Measurements from ENCODE around the gene PFDN2. TPM values are rescaled to one million over a fixed set of nuclear protein-coding genes. Genes with fewer than 3 reads are reported as not detected.

Gene PFDN2
- polyA plus RNA-seq, 3 donors from 2014 or later, result 63.4 to 84.4 (median 83.0) TPM

- Mint-ChIP-seq H3K4me3 (no peak overlapping the region), H3K4me1 (peaks cover 5 to 15% of the 10 kb centered on the region in 2 donors), H3K9me3 (no peaks in the 10 kb centered on the region), H3K27me3 (ENCODE audit: low read depth in 3 of 3) (peaks cover 0 to 3% (median 0%) of the 10 kb centered on the region in 3 donors), H3K27ac (no peak overlapping the region), H3K36me3 (peaks cover 0 to 12% (median 8%) of the 10 kb centered on the region in 3 donors)
- DNase-seq, result no peak
Measured at GRCh38 chr1:161106431-161106830, 11.4 kb downstream of the PFDN2 start.

GRCh38 chr1:161100556-161100955 is 17.3 kb downstream of the PFDN2 start:
- no peak for DNase-seq
- no peak overlapping the region for H3K4me3 Mint-ChIP-seq
- H3K27ac Mint-ChIP-seq, result no peak overlapping the region
- H3K27me3 Mint-ChIP-seq (ENCODE audit: low read depth in 3 of 3), result peaks cover 24 to 35% (median 31%) of the 10 kb centered on the region in 3 donors
- peaks cover 24 to 25% of the 10 kb centered on the region in 2 donors for H3K4me1 Mint-ChIP-seq
- H3K36me3 Mint-ChIP-seq, result peaks cover 4 to 20% (median 4%) of the 10 kb centered on the region in 3 donors
- peaks cover 0 to 6% (median 2%) of the 10 kb centered on the region in 6 donors for H3K9me3 Mint-ChIP-seq

- Mint-ChIP-seq H3K27me3 (ENCODE audit: low read depth in 3 of 3) (peaks cover 24 to 37% (median 31%) of the 10 kb centered on the region in 3 donors), H3K4me3 (peak overlapping the region; percentile 57 to 86 (median 77)), H3K9me3 (peaks cover 0 to 6% (median 2%) of the 10 kb centered on the region in 6 donors), H3K4me1 (peaks cover 24 to 25% of the 10 kb centered on the region in 2 donors), H3K36me3 (peaks cover 4 to 20% (median 4%) of the 10 kb centered on the region in 3 donors), H3K27ac (peak overlapping the region in 4 of 6 donors; percentile 55 to 80 (median 69))
- DNase-seq, result no peak
Measured at GRCh38 chr1:161099090-161099802, 18.6 kb downstream of the PFDN2 start.

- peak within 1 kb of the TSS; percentile 80 to 99 (median 92) for H3K27ac Mint-ChIP-seq
- peaks cover 4 to 20% (median 4%) of the 10 kb centered on the region in 3 donors for H3K36me3 Mint-ChIP-seq
- peak within 1 kb of the TSS; percentile 82 to 93 (median 92) for H3K4me3 Mint-ChIP-seq
- H3K27me3 Mint-ChIP-seq (ENCODE audit: low read depth in 3 of 3), result peaks cover 24 to 40% (median 31%) of the 10 kb centered on the region in 3 donors
- peaks cover 22% of the 10 kb centered on the region in 2 donors for H3K4me1 Mint-ChIP-seq
- peak; percentile 73 to 79 (median 76) for DNase-seq
- H3K9me3 Mint-ChIP-seq, result peaks cover 0 to 6% (median 2%) of the 10 kb centered on the region in 6 donors
Measured at GRCh38 chr1:161098210-161099068, 19.4 kb downstream of the PFDN2 start, which contains the start of gene KLHDC9. Gene KLHDC9 (plus strand): TSS chr1:161098361. CDS start chr1:161098536, 175 bp downstream.

- Mint-ChIP-seq H3K36me3 (peaks cover 0 to 16% (median 4%) of the 10 kb centered on the region in 3 donors), H3K9me3 (peaks cover 0 to 6% (median 2%) of the 10 kb centered on the region in 6 donors), H3K27ac (peak overlapping the region in 4 of 6 donors; percentile 23 to 99 (median 80)), H3K4me1 (peaks cover 22% of the 10 kb centered on the region in 2 donors), H3K4me3 (peak overlapping the region in 1 of 5 donors; percentile 20), H3K27me3 (ENCODE audit: low read depth in 3 of 3) (peaks cover 24 to 40% (median 34%) of the 10 kb centered on the region in 3 donors)
- DNase-seq, result no peak
Measured at GRCh38 chr1:161096530-161096929, 21.3 kb downstream of the PFDN2 start.

GRCh38 chr1:161096015-161096414 is 21.8 kb downstream of the PFDN2 start:
- no peak overlapping the region for H3K4me3 Mint-ChIP-seq
- H3K27ac Mint-ChIP-seq, result peak overlapping the region in 2 of 6 donors; percentile 40 to 99

GRCh38 chr1:161095230-161095629 is 22.6 kb downstream of the PFDN2 start:
- Mint-ChIP-seq H3K9me3 (peaks cover 0 to 6% (median 2%) of the 10 kb centered on the region in 6 donors), H3K4me3 (no peak overlapping the region), H3K27me3 (ENCODE audit: low read depth in 3 of 3) (peaks cover 24 to 40% (median 34%) of the 10 kb centered on the region in 3 donors), H3K36me3 (peaks cover 0 to 12% (median 4%) of the 10 kb centered on the region in 3 donors), H3K4me1 (peaks cover 22% of the 10 kb centered on the region in 2 donors), H3K27ac (no peak overlapping the region)
- DNase-seq, result no peak

More at GRCh38 chr1:161096015-161096414, 21.8 kb downstream of the PFDN2 start:
- peaks cover 24 to 40% (median 34%) of the 10 kb centered on the region in 3 donors for H3K27me3 Mint-ChIP-seq (ENCODE audit: low read depth in 3 of 3)
- DNase-seq, result no peak
- peaks cover 0 to 13% (median 4%) of the 10 kb centered on the region in 3 donors for H3K36me3 Mint-ChIP-seq
- H3K9me3 Mint-ChIP-seq, result peaks cover 0 to 6% (median 2%) of the 10 kb centered on the region in 6 donors
- peaks cover 22% of the 10 kb centered on the region in 2 donors for H3K4me1 Mint-ChIP-seq

GRCh38 chr1:161094481-161094880 is 23.4 kb downstream of the PFDN2 start:
- DNase-seq, result no peak
- Mint-ChIP-seq H3K4me3 (no peak overlapping the region), H3K36me3 (peaks cover 0 to 4% (median 4%) of the 10 kb centered on the region in 3 donors), H3K27ac (peak overlapping the region in 1 of 6 donors; percentile 67), H3K9me3 (peaks cover 0 to 6% (median 2%) of the 10 kb centered on the region in 6 donors), H3K27me3 (ENCODE audit: low read depth in 3 of 3) (peaks cover 24 to 35% (median 34%) of the 10 kb centered on the region in 3 donors), H3K4me1 (peaks cover 22% of the 10 kb centered on the region in 2 donors)

- H3K27me3 Mint-ChIP-seq (ENCODE audit: low read depth in 3 of 3), result peaks cover 14 to 22% (median 21%) of the 10 kb centered on the region in 3 donors
- DNase-seq, result no peak
- peaks cover 0 to 3% (median 1%) of the 10 kb centered on the region in 6 donors for H3K9me3 Mint-ChIP-seq
- H3K4me3 Mint-ChIP-seq, result no peak overlapping the region
- no peak overlapping the region for H3K27ac Mint-ChIP-seq
- peaks cover 8 to 11% of the 10 kb centered on the region in 2 donors for H3K4me1 Mint-ChIP-seq
- H3K36me3 Mint-ChIP-seq, result peaks cover 0 to 3% (median 3%) of the 10 kb centered on the region in 3 donors
Measured at GRCh38 chr1:161092621-161093028, 25.2 kb downstream of the PFDN2 start.

- H3K27ac Mint-ChIP-seq, result no peak overlapping the region
- no peaks in the 10 kb centered on the region for H3K36me3 Mint-ChIP-seq
- no peaks in the 10 kb centered on the region for H3K9me3 Mint-ChIP-seq
- H3K4me1 Mint-ChIP-seq, result peaks cover 1 to 4% of the 10 kb centered on the region in 2 donors
- no peak overlapping the region for H3K4me3 Mint-ChIP-seq
- DNase-seq, result no peak
- H3K27me3 Mint-ChIP-seq (ENCODE audit: low read depth in 3 of 3), result peaks cover 7 to 15% (median 14%) of the 10 kb centered on the region in 3 donors
Measured at GRCh38 chr1:161091796-161092507, 25.9 kb downstream of the PFDN2 start.

GRCh38 chr1:161091093-161091492 is 26.7 kb downstream of the PFDN2 start:
- no peak overlapping the region for H3K4me3 Mint-ChIP-seq
- no peaks in the 10 kb centered on the region for H3K36me3 Mint-ChIP-seq
- H3K4me1 Mint-ChIP-seq, result no peaks in the 10 kb centered on the region
- peaks cover 1 to 7% (median 6%) of the 10 kb centered on the region in 3 donors for H3K27me3 Mint-ChIP-seq (ENCODE audit: low read depth in 3 of 3)
- no peak overlapping the region for H3K27ac Mint-ChIP-seq
- no peak for DNase-seq
- no peaks in the 10 kb centered on the region for H3K9me3 Mint-ChIP-seq

- Mint-ChIP-seq H3K36me3 (no peaks in the 10 kb centered on the region), H3K9me3 (no peaks in the 10 kb centered on the region), H3K27ac (no peak overlapping the region), H3K27me3 (ENCODE audit: low read depth in 3 of 3) (peaks cover 1 to 5% (median 5%) of the 10 kb centered on the region in 3 donors), H3K4me3 (no peak overlapping the region), H3K4me1 (no peaks in the 10 kb centered on the region)
- DNase-seq, result no peak
Measured at GRCh38 chr1:161090617-161091016, 27.2 kb downstream of the PFDN2 start.

- no peaks in the 10 kb centered on the region for H3K4me1 Mint-ChIP-seq
- peaks cover 1 to 4% (median 3%) of the 10 kb centered on the region in 3 donors for H3K27me3 Mint-ChIP-seq (ENCODE audit: low read depth in 3 of 3)
- DNase-seq, result no peak
- H3K27ac Mint-ChIP-seq, result no peak overlapping the region
- H3K4me3 Mint-ChIP-seq, result no peak overlapping the region
- H3K9me3 Mint-ChIP-seq, result no peaks in the 10 kb centered on the region
- H3K36me3 Mint-ChIP-seq, result no peaks in the 10 kb centered on the region
Measured at GRCh38 chr1:161089938-161090337, 27.9 kb downstream of the PFDN2 start.

All from immature natural killer cell (primary cell).